ENCODE results near the gene NLRC3. TPM values are rescaled to one million over a fixed set of nuclear protein-coding genes. Genes with fewer than 3 reads are reported as not detected.

Gene NLRC3
- total RNA-seq, 1 donor from 2014 or later: 0.89 TPM

DNA sequence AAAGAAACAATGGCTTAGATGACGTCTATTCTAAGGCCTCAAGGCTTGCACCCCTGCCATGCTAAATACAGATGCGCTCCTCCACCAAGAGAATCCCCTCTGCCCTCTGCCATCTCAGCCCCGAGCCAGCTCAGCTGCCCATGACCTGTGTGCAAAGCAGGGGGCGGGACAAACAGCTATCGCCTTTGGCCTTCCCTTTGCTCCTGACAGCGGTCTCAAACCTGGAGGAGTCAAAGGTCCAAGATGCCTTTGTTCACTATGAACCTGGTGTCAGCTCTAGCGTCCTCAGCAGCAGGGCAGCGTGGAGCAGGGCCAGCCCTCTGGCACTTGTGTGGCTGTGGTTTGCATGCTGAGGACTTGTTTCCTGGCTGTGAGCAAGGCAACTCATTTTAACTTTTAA lies 21.9 kb upstream of the NLRC3 start:
- DNase-seq (no peak), ATAC-seq (ENCODE audit: poor library complexity) (no peak)
- intact Hi-C loops (cut with DNase I): no loop called here

- ATAC-seq (ENCODE audit: poor library complexity): no peak
- intact Hi-C loops (cut with DNase I): no loop called here
Measured at GRCh38 chr16:3598236-3598635, 21.0 kb upstream of the NLRC3 start.

GRCh38 chr16:3597676-3598075 lies 20.5 kb upstream of the NLRC3 start:
- intact Hi-C loops (cut with DNase I): no loop called here
- ATAC-seq (ENCODE audit: poor library complexity) (no peak), DNase-seq (no peak)

More at GRCh38 chr16:3598236-3598635, 21.0 kb upstream of the NLRC3 start:
- no peak for DNase-seq

DNA sequence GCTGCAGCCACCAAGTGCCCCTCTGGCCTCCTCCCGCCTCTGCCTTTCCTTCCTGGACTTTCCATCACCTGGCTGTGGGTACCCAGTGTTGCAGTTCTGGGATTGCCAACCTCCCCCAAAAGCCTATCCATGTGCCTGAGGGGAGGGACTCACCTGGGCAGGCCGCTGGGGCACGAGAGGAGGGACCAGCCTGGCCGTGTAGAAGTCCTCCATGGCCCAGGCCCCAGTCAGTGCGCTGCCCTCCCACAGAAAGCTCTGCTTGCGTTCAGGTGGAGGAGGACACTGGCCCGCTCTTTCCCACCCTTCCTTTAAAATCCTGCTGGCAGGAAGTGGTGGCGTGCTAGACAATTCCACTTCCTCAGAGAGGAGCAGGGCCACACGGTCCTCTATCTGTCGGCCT lies 20.0 kb upstream of the NLRC3 start:
- intact Hi-C loops (cut with DNase I): no loop called here
- ATAC-seq (ENCODE audit: poor library complexity) (no peak), DNase-seq (no peak)

DNA sequence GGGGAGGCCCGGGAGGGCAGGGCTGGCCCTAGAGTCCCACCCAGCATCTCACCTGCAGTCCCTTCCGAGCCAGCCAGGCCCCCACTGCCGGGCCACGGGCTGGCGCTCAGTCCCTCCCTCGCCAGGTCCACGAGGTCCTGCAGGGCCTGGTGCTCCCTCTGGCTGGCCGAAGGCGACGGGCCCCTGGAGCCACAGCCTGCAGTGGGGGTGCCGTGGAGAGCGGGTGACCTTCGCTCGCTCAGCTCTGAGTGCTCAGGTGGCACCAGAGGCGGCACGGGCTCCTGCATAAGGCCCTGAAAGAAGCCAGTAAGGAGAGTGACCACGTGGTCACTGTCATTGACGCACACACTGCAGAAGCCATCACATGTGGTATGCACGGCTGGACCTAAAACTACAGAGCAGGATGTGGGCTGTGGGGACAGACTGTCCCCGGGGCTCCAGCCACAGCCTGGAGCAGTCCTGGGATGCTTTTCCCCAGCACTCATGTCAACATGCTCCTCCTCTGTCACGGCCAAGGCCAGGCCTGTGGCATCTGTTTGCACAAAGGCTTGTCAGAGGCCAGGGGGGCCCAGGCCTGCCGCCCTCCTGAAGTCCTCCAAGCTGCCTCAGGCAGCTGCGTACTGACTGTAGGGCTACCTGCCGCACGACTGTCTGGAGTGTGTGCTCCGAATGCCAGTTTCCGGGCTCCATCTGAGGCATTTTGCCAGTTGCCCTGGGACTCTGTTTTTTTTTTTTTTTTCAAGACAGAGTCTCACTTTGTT lies 19.1 kb upstream of the NLRC3 start:
- intact Hi-C loops (cut with DNase I): no loop called here
- no peak for ATAC-seq (ENCODE audit: poor library complexity)
- no peak for DNase-seq

- ATAC-seq (ENCODE audit: poor library complexity) (no peak), DNase-seq (no peak)
- intact Hi-C loops (cut with DNase I): no loop called here
Measured at GRCh38 chr16:3595521-3596021, 18.4 kb upstream of the NLRC3 start.

DNA sequence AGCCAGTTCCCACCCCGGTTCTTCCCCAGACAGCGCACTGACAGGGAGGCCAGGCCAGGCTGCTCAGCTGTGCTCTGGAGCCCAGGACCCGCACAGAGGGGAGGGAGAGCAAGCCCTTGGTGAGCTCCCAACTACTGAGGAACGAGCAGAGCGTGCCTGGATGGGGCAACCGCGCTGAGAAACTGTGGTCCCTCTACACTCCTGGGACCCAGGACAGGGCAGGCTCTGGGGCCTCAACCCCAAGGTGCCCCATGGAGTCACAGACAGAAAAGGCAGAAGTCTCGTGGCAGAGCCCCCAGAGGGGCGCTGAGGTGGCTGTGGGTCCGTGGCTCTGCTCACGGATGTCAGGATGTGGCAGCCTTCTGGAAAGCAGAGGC lies 17.9 kb upstream of the NLRC3 start:
- ATAC-seq (ENCODE audit: poor library complexity): no peak

DNA sequence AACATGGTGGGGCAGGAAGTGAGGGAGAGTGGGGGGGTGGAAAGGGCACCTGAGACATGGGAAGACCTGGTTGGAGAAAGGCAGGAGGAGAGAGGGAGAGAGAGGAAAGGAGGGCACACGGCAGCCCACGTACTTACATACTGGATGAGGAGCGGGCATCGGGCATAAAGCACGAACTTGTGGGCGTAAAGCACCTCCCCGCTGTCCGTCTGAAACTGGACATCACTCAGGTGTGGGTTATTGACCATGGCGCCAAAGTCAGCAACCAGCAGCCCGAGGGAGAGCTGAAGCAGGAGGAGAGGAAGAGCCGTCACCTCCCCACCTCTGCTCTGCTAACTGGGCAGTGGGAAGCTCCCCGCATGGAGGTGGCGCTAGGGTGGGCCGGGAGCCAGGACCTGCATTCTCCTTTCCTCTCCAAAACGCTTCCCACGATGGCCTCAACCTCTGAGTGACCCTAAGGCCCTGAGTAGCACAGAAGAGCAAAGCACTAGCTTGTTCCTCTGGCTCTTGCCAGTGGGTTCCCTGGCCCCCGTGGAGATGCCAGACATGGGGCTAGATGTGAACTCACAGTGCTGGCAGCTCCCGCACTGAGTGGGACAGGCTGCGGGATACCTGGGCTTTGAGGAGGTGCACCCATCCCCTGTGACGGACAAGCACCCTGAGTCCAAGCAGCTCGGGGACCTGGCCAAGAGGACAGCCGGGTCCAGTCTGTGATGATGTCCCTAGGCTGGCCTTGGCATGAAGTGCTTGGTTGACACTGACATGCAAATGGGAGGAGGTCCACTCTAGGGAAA lies 17.3 kb upstream of the NLRC3 start:
- DNase-seq: no peak
- intact Hi-C loops (cut with DNase I): no loop called here
- no peak for ATAC-seq (ENCODE audit: poor library complexity)

More for the DNA sequence above, 17.9 kb upstream of the NLRC3 start:
- no peak for DNase-seq
- intact Hi-C loops (cut with DNase I): no loop called here

DNA sequence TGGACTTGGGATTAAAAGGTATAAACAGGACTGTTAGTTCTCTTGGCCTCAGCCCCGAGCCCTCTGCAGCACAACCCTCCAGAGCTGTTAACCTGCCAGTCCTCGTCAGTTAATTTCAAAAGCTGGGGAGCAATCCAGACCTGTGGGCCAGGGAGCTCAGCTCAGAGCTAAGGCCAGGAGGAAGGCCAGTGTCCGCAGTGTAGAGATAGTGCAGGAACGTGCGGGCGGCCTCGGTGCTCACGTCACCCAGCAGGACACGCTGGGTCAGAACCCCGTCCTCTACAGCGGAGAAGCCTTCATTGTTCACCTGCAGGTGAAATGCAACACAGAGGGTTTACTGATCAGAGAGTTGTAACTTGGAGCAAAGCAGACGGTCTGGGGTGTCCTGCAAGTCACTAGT lies 15.4 kb upstream of the NLRC3 start:
- DNase-seq: no peak
- ATAC-seq (ENCODE audit: poor library complexity): peak; percentile 76
- intact Hi-C loops (cut with DNase I): no loop called here

- intact Hi-C loops (cut with DNase I): no loop called here
- ATAC-seq (ENCODE audit: poor library complexity): peak; percentile 20
Measured at GRCh38 chr16:3591991-3592390, 14.8 kb upstream of the NLRC3 start.

DNA sequence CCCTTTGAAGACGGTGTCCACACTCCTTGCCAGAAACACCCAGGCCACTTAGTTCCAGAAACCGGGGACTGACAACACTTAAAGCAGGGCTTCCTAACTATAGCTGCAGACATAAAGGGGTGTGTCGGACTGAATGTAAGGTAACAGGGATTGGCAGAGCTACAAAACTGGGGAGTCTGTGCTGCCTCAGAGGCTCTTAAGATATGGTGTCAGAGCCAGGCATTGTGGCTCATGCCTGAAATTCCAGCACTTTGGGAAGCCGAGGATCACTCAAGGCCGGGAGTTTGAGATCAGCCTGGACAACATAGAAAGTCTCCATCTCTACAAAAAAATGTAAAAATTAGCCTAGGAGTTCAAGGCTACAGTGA lies 14.2 kb upstream of the NLRC3 start:
- intact Hi-C loops (cut with DNase I): no loop called here
- ATAC-seq (ENCODE audit: poor library complexity) (peak; percentile 77), DNase-seq (no peak)

More at GRCh38 chr16:3591991-3592390, 14.8 kb upstream of the NLRC3 start:
- DNase-seq: no peak

DNA sequence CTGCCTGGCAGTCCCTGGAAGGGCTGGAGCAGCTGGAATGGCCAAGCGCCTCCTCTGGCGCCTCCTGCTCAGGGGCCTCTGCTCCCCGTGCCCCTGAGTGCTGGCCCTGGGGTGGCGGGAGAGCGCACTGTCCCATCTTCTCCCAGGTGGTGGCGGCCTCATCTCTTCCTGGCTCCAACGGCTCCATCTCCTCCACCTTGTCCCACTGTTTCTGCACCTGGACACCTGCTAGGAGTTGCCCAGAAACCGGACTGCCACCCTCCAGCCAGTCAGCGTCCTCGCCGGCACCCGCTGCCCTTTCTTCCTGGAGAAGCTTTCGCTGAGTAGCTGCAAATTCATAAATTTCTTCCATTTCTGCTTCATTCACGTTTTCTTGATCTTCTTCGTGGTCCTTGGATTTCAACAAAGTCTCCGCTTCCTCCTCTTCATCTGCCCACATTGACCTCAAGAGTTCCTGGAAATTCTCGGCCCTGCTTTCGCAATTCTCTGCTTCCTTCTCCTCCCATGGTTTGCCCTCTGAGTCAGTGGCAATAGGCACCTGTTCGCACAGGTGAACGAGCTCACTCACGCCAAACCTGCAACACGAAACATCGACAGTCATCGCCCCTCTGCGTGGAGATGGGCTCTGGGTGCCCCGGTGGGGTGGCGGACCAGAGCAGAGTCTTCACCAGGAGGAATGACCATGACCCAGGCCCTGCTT lies 13.7 kb upstream of the NLRC3 start:
- intact Hi-C loops (cut with DNase I): no loop called here
- ATAC-seq (ENCODE audit: poor library complexity) (peak; percentile 3), DNase-seq (no peak)

DNA sequence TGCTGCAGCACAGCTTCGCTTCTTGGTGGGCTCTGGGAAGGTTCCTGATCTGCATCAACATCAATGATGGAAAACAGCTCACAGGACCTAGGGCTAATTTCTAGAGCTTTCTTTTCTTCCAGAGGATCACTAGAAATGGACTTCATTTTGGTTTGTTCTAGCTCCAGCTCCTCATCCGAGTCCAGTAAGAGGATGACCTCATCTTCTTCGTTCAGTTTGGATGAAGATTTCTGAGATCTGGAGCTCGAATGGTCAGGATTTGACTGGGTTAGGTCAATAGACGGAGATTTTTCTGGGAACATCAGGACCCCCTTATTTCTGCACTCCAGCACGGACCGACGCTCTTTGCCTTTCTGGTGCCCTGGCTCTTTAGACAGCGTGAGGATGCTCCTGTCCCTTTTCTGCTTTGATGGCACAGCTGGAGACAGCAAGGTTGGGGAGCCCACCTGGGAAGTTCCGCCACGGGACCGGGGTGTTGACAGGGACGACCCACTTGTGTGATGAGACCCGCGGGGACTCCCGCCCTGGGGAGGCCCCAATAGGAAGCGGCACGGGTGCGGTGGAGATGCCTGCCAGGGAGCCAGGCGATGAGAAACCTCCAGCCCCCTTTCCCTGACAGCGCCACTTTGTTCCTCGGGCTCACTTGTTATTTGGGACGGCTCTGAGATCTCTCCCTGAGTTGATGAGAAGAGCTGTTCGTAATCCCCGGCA lies 12.9 kb upstream of the NLRC3 start:
- intact Hi-C loops (cut with DNase I): no loop called here
- ATAC-seq (ENCODE audit: poor library complexity) (no peak), DNase-seq (no peak)

GRCh38 chr16:3589441-3589921 lies 12.3 kb upstream of the NLRC3 start:
- no peak for DNase-seq
- no peak for ATAC-seq (ENCODE audit: poor library complexity)
- intact Hi-C loops (cut with DNase I): no loop called here

GRCh38 chr16:3589001-3589400 lies 11.8 kb upstream of the NLRC3 start:
- DNase-seq: no peak
- ATAC-seq (ENCODE audit: poor library complexity): no peak
- intact Hi-C loops (cut with DNase I): no loop called here

GRCh38 chr16:3587547-3588110 lies 10.4 kb upstream of the NLRC3 start:
- DNase-seq (no peak), ATAC-seq (ENCODE audit: poor library complexity) (no peak)
- intact Hi-C loops (cut with DNase I): no loop called here

DNA sequence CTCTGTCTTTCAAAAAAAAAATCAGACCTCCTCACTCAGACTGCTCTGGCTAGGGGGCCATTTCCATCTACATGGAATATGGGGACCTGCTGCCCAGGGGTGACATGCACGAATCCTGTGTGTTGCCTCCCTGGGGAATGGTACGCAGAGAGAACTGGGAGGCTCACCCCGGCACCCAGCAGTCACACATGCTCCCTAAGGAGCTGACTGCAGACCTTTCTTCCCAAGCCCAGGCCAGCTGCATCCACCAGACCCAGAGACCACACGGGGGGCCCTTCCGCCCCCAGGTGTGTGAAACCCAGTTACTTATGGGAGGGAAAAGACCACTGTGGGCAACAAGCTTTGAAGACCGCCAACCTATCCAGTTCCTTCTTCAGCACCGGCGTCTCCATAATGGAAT lies 7.2 kb upstream of the NLRC3 start:
- intact Hi-C loops (cut with DNase I): no loop called here
- DNase-seq: no peak
- ATAC-seq (ENCODE audit: poor library complexity): no peak

- DNase-seq (no peak), ATAC-seq (ENCODE audit: poor library complexity) (no peak)
- intact Hi-C loops (cut with DNase I): no loop called here
Measured at GRCh38 chr16:3583303-3584038, 6.3 kb upstream of the NLRC3 start.

All from Right ventricle myocardium superior (tissue), 1 donor.